OCI-LY1 (cell line): Measurements from ENCODE around the gene SSTR4.

Experiments used
- H2AFZ ChIP-seq: fragments of 200-600 bp; sonication (generic), shearing (Covaris generic); 2 replicates; pipeline ENCODE4 v1.6.0; 2014; ENCODE audit warnings: antibody characterized with exemption, mild to moderate bottlenecking, low read length
- H3F3A ChIP-seq: fragments of 200-600 bp; sonication (generic), shearing (Covaris generic); 2 replicates; pipeline ENCODE4 v1.6.0; 2014; ENCODE audit warnings: mild to moderate bottlenecking, antibody characterized with exemption, low read length, moderate library complexity; ENCODE audit not compliant: insufficient read depth
- H3K27ac ChIP-seq: fragments of 200-600 bp; sonication (generic); 2 replicates; pipeline ENCODE4 v1.5.1; 2014; ENCODE audit warnings: low read length, mixed run types, mild to moderate bottlenecking, low read depth; ENCODE audit not compliant: poor library complexity, severe bottlenecking
- H3K27me3 ChIP-seq: fragments of 200-600 bp; sonication (generic); 2 replicates; pipeline ENCODE4 v1.6.0; 2014; ENCODE audit warnings: antibody characterized with exemption, mild to moderate bottlenecking, low read length, moderate library complexity; ENCODE audit not compliant: insufficient read depth
- H3K36me3 ChIP-seq: fragments of 200-600 bp; sonication (generic); 2 replicates; pipeline ENCODE4 v1.6.1; 2014; ENCODE audit warnings: mild to moderate bottlenecking, antibody characterized with exemption, low read length, moderate library complexity, mixed read lengths; ENCODE audit not compliant: insufficient read depth
- H3K4me1 ChIP-seq: fragments of 200-600 bp; sonication (generic); 2 replicates; pipeline ENCODE4 v1.5.1; 2014; ENCODE audit warnings: mild to moderate bottlenecking, low read length, moderate library complexity; ENCODE audit not compliant: insufficient read depth, severe bottlenecking
- H3K4me2 ChIP-seq: fragments of 200-600 bp; sonication (generic), shearing (Covaris generic); 2 replicates; pipeline ENCODE4 v1.6.1; 2014; ENCODE audit warnings: low read length
- H3K4me3 ChIP-seq: fragments of 200-600 bp; sonication (generic); 2 replicates; pipeline ENCODE4 v1.5.1; 2014; ENCODE audit warnings: low read length, low read depth, mild to moderate bottlenecking, mixed read lengths; ENCODE audit not compliant: poor library complexity, severe bottlenecking
- H3K79me2 ChIP-seq: fragments of 200-600 bp; shearing (Covaris generic); 2 replicates; pipeline ENCODE4 v1.6.1; 2016; ENCODE audit warnings: mixed run types, low read length, mixed read lengths; ENCODE audit not compliant: insufficient read depth
- H3K9ac ChIP-seq: fragments of 200-600 bp; sonication (generic), shearing (Covaris generic); 2 replicates; pipeline ENCODE4 v1.6.1; 2014; ENCODE audit warnings: mild to moderate bottlenecking, low read length, mixed read lengths
- H3K9me2 ChIP-seq: fragments of 200-600 bp; sonication (generic), shearing (Covaris generic); 2 replicates; pipeline ENCODE4 v1.6.1; 2014; ENCODE audit warnings: low read depth, mild to moderate bottlenecking, low read length, mixed read lengths
- H3K9me3 ChIP-seq: fragments of 200-600 bp; shearing (Covaris generic); 2 replicates; pipeline ENCODE4 v1.6.1; 2014; ENCODE audit warnings: low read length, mixed read lengths
- H4K20me1 ChIP-seq: fragments of 200-600 bp; sonication (generic), shearing (Covaris generic); 2 replicates; pipeline ENCODE4 v1.6.0; 2016; ENCODE audit warnings: mild to moderate bottlenecking, low read length; ENCODE audit not compliant: insufficient read depth
- CTCF ChIP-seq: fragments of 200-600 bp; sonication (generic), shearing (Covaris generic); IDR thresholded peaks from 2 replicates; pipeline ENCODE4 v1.5.1; 2017; ENCODE audit warnings: mild to moderate bottlenecking, antibody characterized with exemption, low read length, moderate library complexity, mixed read lengths
- EZH2 ChIP-seq: fragments of 200-600 bp; sonication (generic), shearing (Covaris generic); IDR thresholded peaks from 2 replicates; pipeline ENCODE4 v1.8.0; 2017; ENCODE audit warnings: borderline replicate concordance, mixed run types, mild to moderate bottlenecking, antibody characterized with exemption, low read length, moderate library complexity, mixed read lengths

The SSTR4 gene

GRCh38 chr20:23017516-23017915, 17.6 kb upstream of the SSTR4 start:
- Histone ChIP-seq H3K36me3 (no peaks in the 10 kb centered on the region), H3K79me2 (no peaks in the 10 kb centered on the region)

GRCh38 chr20:23018432-23018831, 16.7 kb upstream of the SSTR4 start:
- no peaks in the 10 kb centered on the region for H3F3A ChIP-seq
- H4K20me1 ChIP-seq, result no peaks in the 10 kb centered on the region
- no peaks in the 10 kb centered on the region for H3K9me3 ChIP-seq
- no peaks in the 10 kb centered on the region for H3K4me1 ChIP-seq
- no peak overlapping the region for H3K4me2 ChIP-seq
- no peaks in the 10 kb centered on the region for H3K27me3 ChIP-seq
- TF ChIP-seq CTCF (no peak), EZH2 (no peak)
- no peaks in the 10 kb centered on the region for H3K79me2 ChIP-seq
- no peak overlapping the region for H2AFZ ChIP-seq
- H3K9ac ChIP-seq, result no peak overlapping the region
- no peaks in the 10 kb centered on the region for H3K36me3 ChIP-seq
- no peaks in the 10 kb centered on the region for H3K9me2 ChIP-seq
- H3K27ac ChIP-seq, result no peak overlapping the region
- H3K4me3 ChIP-seq, result no peak overlapping the region

More at GRCh38 chr20:23017516-23017915, 17.6 kb upstream of the SSTR4 start:
- Histone ChIP-seq H3K9ac (no peak overlapping the region), H3K9me2 (no peaks in the 10 kb centered on the region), H3K4me1 (no peaks in the 10 kb centered on the region), H3K27me3 (no peaks in the 10 kb centered on the region), H3K27ac (no peak overlapping the region), H4K20me1 (no peaks in the 10 kb centered on the region), H3K9me3 (no peaks in the 10 kb centered on the region), H2AFZ (no peak overlapping the region), H3K4me2 (no peak overlapping the region), H3K4me3 (no peak overlapping the region), H3F3A (no peaks in the 10 kb centered on the region)
- TF ChIP-seq CTCF (no peak), EZH2 (no peak)

- H3K27ac ChIP-seq, result no peak overlapping the region
- no peak overlapping the region for H3K4me3 ChIP-seq
- no peaks in the 10 kb centered on the region for H3K27me3 ChIP-seq
- no peak overlapping the region for H2AFZ ChIP-seq
- H3K9ac ChIP-seq, result no peak overlapping the region
- no peaks in the 10 kb centered on the region for H3K79me2 ChIP-seq
- no peaks in the 10 kb centered on the region for H3K9me2 ChIP-seq
- TF ChIP-seq CTCF, result no peak
- TF ChIP-seq EZH2, result no peak
- H3K9me3 ChIP-seq, result no peaks in the 10 kb centered on the region
- no peaks in the 10 kb centered on the region for H3K36me3 ChIP-seq
- H4K20me1 ChIP-seq, result no peaks in the 10 kb centered on the region
- H3F3A ChIP-seq, result no peaks in the 10 kb centered on the region
- no peaks in the 10 kb centered on the region for H3K4me1 ChIP-seq
- H3K4me2 ChIP-seq, result no peak overlapping the region
These were observed 16.2 kb upstream of the SSTR4 start for GRCh38 chr20:23018941-23019340.
